Activated CD4-positive, alpha-beta T cell treated with anti-CD3 and anti-CD28 coated beads, Interleukin-2, amount 10 ng/mL, durations not matched to agents 7 days and 5 days (primary cell): ENCODE results near the gene CNTRL. TPM values are rescaled to one million over a fixed set of nuclear protein-coding genes. Genes with fewer than 3 reads are reported as not detected.
A peak's percentile ranks its signal among the peaks of the same experiment; 100 is the strongest.
"Not testable (repeated sequence)": the region's sequence is repeated elsewhere in the genome, so short reads cannot be mapped to it uniquely, and the experiment has no call there.

Experiments
- CTCF ChIA-PET: fragments of 350-600 bp; sonication (Branson Sonifier 250); formaldehyde crosslinking; loops from one replicate; lab custom pipeline; 2021; ENCODE audit warnings: antibody characterized with exemption; lab: Charles Lee
- POLR2A ChIA-PET: fragments of 350-600 bp; sonication (Branson Sonifier 250); formaldehyde crosslinking; loops from one replicate; lab custom pipeline; 2021; ENCODE audit warnings: antibody characterized with exemption; lab: Charles Lee
- DNase-seq: peaks from one replicate; pipeline ENCODE4 v3.0.0-alpha.2; 2020
- H3K27ac Mint-ChIP-seq: one replicate; pipeline ENCODE4 v1.8.0; 2021; ENCODE audit warnings: mild to moderate bottlenecking, moderate library complexity, mixed read lengths
- H3K27me3 Mint-ChIP-seq: one replicate; pipeline ENCODE4 v1.8.0; 2021; ENCODE audit warnings: mixed read lengths
- H3K36me3 Mint-ChIP-seq: one replicate; pipeline ENCODE4 v1.8.0; 2021; ENCODE audit warnings: low read depth, mixed read lengths
- H3K4me1 Mint-ChIP-seq: one replicate; pipeline ENCODE4 v1.8.0; 2021; ENCODE audit warnings: mixed read lengths
- H3K4me3 Mint-ChIP-seq: one replicate; pipeline ENCODE4 v1.8.0; 2021; ENCODE audit warnings: mild to moderate bottlenecking, moderate library complexity, mixed read lengths
- H3K9me3 Mint-ChIP-seq: one replicate; pipeline ENCODE4 v1.8.0; 2021; ENCODE audit warnings: mixed read lengths
- total RNA-seq, 2 experiments: library from RNA; stranded (reverse); gene quantifications; one replicate each; pipeline ENCODE4 v1.2.3, GENCODE V29; 2021

The CNTRL gene
- total RNA-seq, 2 experiments from 2014 or later = 90.7 to 91.5 TPM

GRCh38 chr9:121120386-121120785 lies 45.6 kb downstream of the CNTRL start:
- CTCF ChIA-PET = interaction anchor here (0.7 to 1.4 kb wide), 4 partner anchors 9 to 139 kb away, joined by 3 to 4 read pairs (median 3); no protein-coding TSS in a partner anchor
- POLR2A ChIA-PET = no interaction called here
- no peak for DNase-seq
- H3K9me3 Mint-ChIP-seq = no peaks in the 10 kb centered on the region
- no peak overlapping the region for H3K4me3 Mint-ChIP-seq
- peak overlapping the region; percentile 54 for H3K27ac Mint-ChIP-seq
- peaks cover 47% of the 10 kb centered on the region for H3K4me1 Mint-ChIP-seq
- H3K27me3 Mint-ChIP-seq = no peaks in the 10 kb centered on the region
- H3K36me3 Mint-ChIP-seq = peaks cover 45% of the 10 kb centered on the region

- H3K9me3 Mint-ChIP-seq = no peaks in the 10 kb centered on the region
- peaks cover 46% of the 10 kb centered on the region for H3K36me3 Mint-ChIP-seq
- H3K27ac Mint-ChIP-seq = peak overlapping the region; percentile 95
- H3K4me3 Mint-ChIP-seq = peak overlapping the region; percentile 87
- H3K4me1 Mint-ChIP-seq = peaks cover 53% of the 10 kb centered on the region
- peak; percentile 99 for DNase-seq
- H3K27me3 Mint-ChIP-seq = no peaks in the 10 kb centered on the region
- POLR2A ChIA-PET = interaction anchor here (0.7 to 0.9 kb wide), 3 partner anchors 11 to 1792 kb away, joined by 3 read pairs; partner anchors contain the start of gene ZBTB6
- CTCF ChIA-PET = interaction anchor here (0.7 to 1.7 kb wide), 11 partner anchors 9 to 143 kb away, joined by 3 to 7 read pairs (median 3); no protein-coding TSS in a partner anchor
Observed at GRCh38 chr9:121121582-121122087, 46.9 kb downstream of the CNTRL start.

GRCh38 chr9:121122246-121123032 lies 47.7 kb downstream of the CNTRL start:
- H3K4me1 Mint-ChIP-seq = peaks cover 59% of the 10 kb centered on the region
- CTCF ChIA-PET = interaction anchor here (1.2 to 1.7 kb wide), 3 partner anchors 11 to 53 kb away, joined by 3 to 7 read pairs (median 5); no protein-coding TSS in a partner anchor
- H3K27ac Mint-ChIP-seq = peak overlapping the region; percentile 95
- no peak for DNase-seq
- peaks cover 53% of the 10 kb centered on the region for H3K36me3 Mint-ChIP-seq
- H3K4me3 Mint-ChIP-seq = peak overlapping the region; percentile 87
- H3K27me3 Mint-ChIP-seq = no peaks in the 10 kb centered on the region
- peaks cover 5% of the 10 kb centered on the region for H3K9me3 Mint-ChIP-seq
- POLR2A ChIA-PET = interaction anchor here (0.9 kb wide), 1 partner anchor 11 kb away, joined by 3 read pairs; no protein-coding TSS in a partner anchor

- Mint-ChIP-seq H3K4me1 (peaks cover 64% of the 10 kb centered on the region), H3K36me3 (peaks cover 69% of the 10 kb centered on the region), H3K27ac (peak overlapping the region; percentile 69), H3K27me3 (no peaks in the 10 kb centered on the region), H3K9me3 (peaks cover 7% of the 10 kb centered on the region), H3K4me3 (peak overlapping the region; percentile 22)
- ChIA-PET CTCF (interaction anchor here (1.4 to 1.5 kb wide), 2 partner anchors 9 to 12 kb away, joined by 3 to 6 read pairs; no protein-coding TSS in a partner anchor), POLR2A (no interaction called here)
- DNase-seq = no peak
Observed at GRCh38 chr9:121123816-121124535, 49.2 kb downstream of the CNTRL start.

GRCh38 chr9:121125590-121125989 lies 50.8 kb downstream of the CNTRL start:
- H3K9me3 Mint-ChIP-seq = peaks cover 19% of the 10 kb centered on the region
- peaks cover 70% of the 10 kb centered on the region for H3K36me3 Mint-ChIP-seq
- no peak overlapping the region for H3K4me3 Mint-ChIP-seq
- no peak for DNase-seq
- no peak overlapping the region for H3K27ac Mint-ChIP-seq
- CTCF ChIA-PET = interaction anchor here (0.6 to 1.4 kb wide), 5 partner anchors 11 to 310 kb away, joined by 3 read pairs; no protein-coding TSS in a partner anchor
- no peaks in the 10 kb centered on the region for H3K27me3 Mint-ChIP-seq
- H3K4me1 Mint-ChIP-seq = peaks cover 70% of the 10 kb centered on the region
- POLR2A ChIA-PET = no interaction called here

GRCh38 chr9:121129384-121129783 lies 54.6 kb downstream of the CNTRL start:
- H3K4me3 Mint-ChIP-seq, POLR2A ChIA-PET, DNase-seq, H3K27me3 Mint-ChIP-seq: not testable (repeated sequence)
- H3K4me1 Mint-ChIP-seq = peaks cover 74% of the 10 kb centered on the region
- H3K36me3 Mint-ChIP-seq = peaks cover 88% of the 10 kb centered on the region
- peaks cover 26% of the 10 kb centered on the region for H3K9me3 Mint-ChIP-seq
- CTCF ChIA-PET = interaction anchor here (0.6 kb wide), 1 partner anchor 367 kb away, joined by 4 read pairs; no protein-coding TSS in a partner anchor
- H3K27ac Mint-ChIP-seq = peak overlapping the region; percentile 27

GRCh38 chr9:121133104-121133816 lies 58.5 kb downstream of the CNTRL start:
- Mint-ChIP-seq H3K27me3 (no peaks in the 10 kb centered on the region), H3K4me1 (peaks cover 68% of the 10 kb centered on the region), H3K9me3 (peaks cover 21% of the 10 kb centered on the region), H3K36me3 (peaks cover 88% of the 10 kb centered on the region), H3K4me3 (peak overlapping the region; percentile 48), H3K27ac (peak overlapping the region; percentile 91)
- peak; percentile 90 for DNase-seq
- POLR2A ChIA-PET = interaction anchor here (0.5 to 1.0 kb wide), 2 partner anchors 11 to 233 kb away, joined by 3 read pairs; no protein-coding TSS in a partner anchor
- CTCF ChIA-PET = interaction anchor here (0.6 to 2.3 kb wide), 6 partner anchors 10 to 46 kb away, joined by 3 to 6 read pairs (median 4); no protein-coding TSS in a partner anchor

GRCh38 chr9:121135642-121136041 lies 60.9 kb downstream of the CNTRL start:
- peaks cover 48% of the 10 kb centered on the region for H3K4me1 Mint-ChIP-seq

GRCh38 chr9:121138561-121138960 lies 63.8 kb downstream of the CNTRL start:
- Mint-ChIP-seq H3K36me3 (peaks cover 81% of the 10 kb centered on the region), H3K9me3 (no peaks in the 10 kb centered on the region)
- POLR2A ChIA-PET = no interaction called here

More at GRCh38 chr9:121135642-121136041, 60.9 kb downstream of the CNTRL start:
- DNase-seq = no peak
- ChIA-PET CTCF (interaction anchor here (0.8 to 1.3 kb wide), 2 partner anchors 21 to 35 kb away, joined by 3 to 4 read pairs; no protein-coding TSS in a partner anchor), POLR2A (no interaction called here)
- Mint-ChIP-seq H3K27ac (no peak overlapping the region), H3K9me3 (peaks cover 7% of the 10 kb centered on the region), H3K4me3 (no peak overlapping the region), H3K27me3 (no peaks in the 10 kb centered on the region), H3K36me3 (peaks cover 84% of the 10 kb centered on the region)

GRCh38 chr9:121138973-121139372 lies 64.2 kb downstream of the CNTRL start:
- Mint-ChIP-seq H3K4me3 (no peak overlapping the region), H3K27ac (no peak overlapping the region), H3K27me3 (no peaks in the 10 kb centered on the region), H3K9me3 (no peaks in the 10 kb centered on the region), H3K36me3 (peaks cover 81% of the 10 kb centered on the region), H3K4me1 (peaks cover 18% of the 10 kb centered on the region)
- no peak for DNase-seq
- POLR2A ChIA-PET = interaction anchor here (0.7 kb wide), 1 partner anchor 22 kb away, joined by 5 read pairs; no protein-coding TSS in a partner anchor
- CTCF ChIA-PET = interaction anchor here (0.7 to 1.7 kb wide), 3 partner anchors 30 to 255 kb away, joined by 3 to 4 read pairs (median 3); no protein-coding TSS in a partner anchor

More at GRCh38 chr9:121138561-121138960, 63.8 kb downstream of the CNTRL start:
- Mint-ChIP-seq H3K4me1 (peaks cover 19% of the 10 kb centered on the region), H3K27ac (peak overlapping the region; percentile 43), H3K4me3 (no peak overlapping the region), H3K27me3 (no peaks in the 10 kb centered on the region)
- no peak for DNase-seq
- CTCF ChIA-PET = interaction anchor here (0.7 to 1.7 kb wide), 4 partner anchors 16 to 255 kb away, joined by 3 to 4 read pairs (median 4); no protein-coding TSS in a partner anchor

- no peak overlapping the region for H3K27ac Mint-ChIP-seq
- no peaks in the 10 kb centered on the region for H3K27me3 Mint-ChIP-seq
- ChIA-PET POLR2A (no interaction called here), CTCF (no interaction called here)
- H3K4me1 Mint-ChIP-seq = peaks cover 9% of the 10 kb centered on the region
- H3K36me3 Mint-ChIP-seq = peaks cover 83% of the 10 kb centered on the region
- no peak for DNase-seq
- H3K9me3 Mint-ChIP-seq = no peaks in the 10 kb centered on the region
- H3K4me3 Mint-ChIP-seq = no peak overlapping the region
Observed at GRCh38 chr9:121140162-121140561, 65.4 kb downstream of the CNTRL start.
